WERI-Rb-1 (cell line): ENCODE measurements around the gene AMZ1.

Source experiments
- DNase-seq: peaks from one replicate; pipeline ENCODE4 v3.0.0-alpha.2; 2020
- H3K27ac ChIP-seq: fragments of 250-450 bp; sonication (Bioruptor Pico); 2 replicates; pipeline ENCODE4 v1.5.1; 2020; ENCODE audit warnings: mild to moderate bottlenecking, moderate library complexity
- H3K27me3 ChIP-seq: fragments of 250-450 bp; sonication (Bioruptor Pico); 2 replicates; pipeline ENCODE4 v1.5.1; 2021; ENCODE audit warnings: mild to moderate bottlenecking, low read depth, moderate library complexity; ENCODE audit not compliant: insufficient read depth, severe bottlenecking
- H3K36me3 ChIP-seq: fragments of 250-450 bp; sonication (Bioruptor Pico); 2 replicates; pipeline ENCODE4 v1.5.1; 2020; ENCODE audit warnings: mild to moderate bottlenecking, moderate library complexity
- H3K4me3 ChIP-seq: 2 replicates; pipeline ENCODE4 v1.5.1; 2011; ENCODE audit warnings: low read depth, mild to moderate bottlenecking, control low read depth, low read length
- H3K9me3 ChIP-seq: fragments of 250-450 bp; sonication (Bioruptor Pico); 2 replicates; pipeline ENCODE4 v1.5.1; 2021; ENCODE audit warnings: mild to moderate bottlenecking, moderate library complexity; ENCODE audit not compliant: severe bottlenecking
- TF ChIP-seq, protein P1 (sequence below): IDR thresholded peaks from 2 replicates; pipeline ENCODE4 v1.5.1; 2011; ENCODE audit warnings: low read depth, mild to moderate bottlenecking, control low read depth, inconsistent platforms, low read length

Gene AMZ1

DNA sequence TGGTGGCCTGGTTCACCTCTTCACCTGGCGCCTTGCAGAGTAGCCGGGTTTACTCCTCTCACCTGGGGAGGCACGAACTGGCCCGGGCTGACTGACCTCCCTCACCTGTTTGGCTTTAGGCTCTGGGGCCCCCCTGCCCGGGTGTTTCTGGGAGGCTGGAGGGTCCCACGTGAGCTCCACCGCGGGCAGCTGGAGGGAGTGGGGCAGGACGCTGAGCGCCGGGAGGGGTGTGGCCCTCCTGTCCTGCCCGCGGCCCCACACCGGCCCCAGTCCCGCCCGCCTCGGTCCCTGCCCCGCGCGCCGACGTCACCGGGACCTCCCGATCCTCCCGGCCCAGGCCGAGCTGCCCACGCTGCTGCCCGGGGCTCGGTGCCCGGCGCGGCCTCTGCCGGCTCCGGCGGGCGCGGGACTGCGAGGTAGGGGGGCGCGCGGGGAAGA lies at the start of gene AMZ1:
Gene AMZ1 (plus strand): TSS at position 322 of the 438 bp plus-strand sequence. CDS start 12,250 bp downstream, outside the sequence.
- Histone ChIP-seq H3K27ac (no peak within 1 kb of the TSS), H3K4me3 (no peak within 1 kb of the TSS; the same call in 1 of the 2 replicates), H3K36me3 (no peaks in the 10 kb centered on the region), H3K9me3 (no peaks in the 10 kb centered on the region), H3K27me3 (peaks cover 16% of the 10 kb centered on the region)
- no peak for DNase-seq
- TF ChIP-seq, protein P1, sequence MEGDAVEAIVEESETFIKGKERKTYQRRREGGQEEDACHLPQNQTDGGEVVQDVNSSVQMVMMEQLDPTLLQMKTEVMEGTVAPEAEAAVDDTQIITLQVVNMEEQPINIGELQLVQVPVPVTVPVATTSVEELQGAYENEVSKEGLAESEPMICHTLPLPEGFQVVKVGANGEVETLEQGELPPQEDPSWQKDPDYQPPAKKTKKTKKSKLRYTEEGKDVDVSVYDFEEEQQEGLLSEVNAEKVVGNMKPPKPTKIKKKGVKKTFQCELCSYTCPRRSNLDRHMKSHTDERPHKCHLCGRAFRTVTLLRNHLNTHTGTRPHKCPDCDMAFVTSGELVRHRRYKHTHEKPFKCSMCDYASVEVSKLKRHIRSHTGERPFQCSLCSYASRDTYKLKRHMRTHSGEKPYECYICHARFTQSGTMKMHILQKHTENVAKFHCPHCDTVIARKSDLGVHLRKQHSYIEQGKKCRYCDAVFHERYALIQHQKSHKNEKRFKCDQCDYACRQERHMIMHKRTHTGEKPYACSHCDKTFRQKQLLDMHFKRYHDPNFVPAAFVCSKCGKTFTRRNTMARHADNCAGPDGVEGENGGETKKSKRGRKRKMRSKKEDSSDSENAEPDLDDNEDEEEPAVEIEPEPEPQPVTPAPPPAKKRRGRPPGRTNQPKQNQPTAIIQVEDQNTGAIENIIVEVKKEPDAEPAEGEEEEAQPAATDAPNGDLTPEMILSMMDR = no peak

- Histone ChIP-seq H3K9me3 (no peaks in the 10 kb centered on the region), H3K4me3 (no peak overlapping the region), H3K27me3 (no peaks in the 10 kb centered on the region), H3K27ac (no peak overlapping the region), H3K36me3 (peaks cover 41% of the 10 kb centered on the region)
- TF ChIP-seq, protein P1 = no peak
- no peak for DNase-seq
Observed at GRCh38 chr7:2638224-2638991, 49.6 kb upstream of the AMZ1 start.

DNA sequence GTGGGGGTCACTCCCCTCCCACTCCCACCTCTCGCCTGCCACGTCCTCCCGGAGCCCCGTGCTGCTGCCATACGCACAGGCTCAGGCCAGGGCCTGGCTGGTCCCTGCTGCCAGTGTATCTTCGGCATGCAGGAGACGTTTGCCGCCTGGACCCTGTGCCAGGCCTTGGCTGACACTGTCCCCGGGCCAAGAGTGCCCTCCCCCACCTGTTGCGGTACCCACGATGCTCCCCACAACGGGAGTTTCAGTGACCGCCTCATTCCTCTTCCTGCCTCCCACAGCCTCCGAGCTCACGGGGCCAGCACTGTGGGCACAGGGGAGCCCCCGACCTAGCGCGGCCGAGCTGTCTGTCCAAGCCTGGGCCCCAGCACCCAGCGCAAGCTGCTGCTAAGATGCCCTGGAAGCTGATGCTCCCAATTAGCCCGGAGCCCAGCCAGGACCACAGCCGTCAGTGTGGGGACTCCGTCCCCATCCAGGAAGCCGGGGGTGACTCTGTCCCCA lies 48.8 kb upstream of the AMZ1 start:
- peaks cover 33% of the 10 kb centered on the region for H3K36me3 ChIP-seq
- no peak overlapping the region for H3K4me3 ChIP-seq
- H3K9me3 ChIP-seq = no peaks in the 10 kb centered on the region
- no peaks in the 10 kb centered on the region for H3K27me3 ChIP-seq
- no peak for DNase-seq
- TF ChIP-seq, protein P1 = no peak
- H3K27ac ChIP-seq = no peak overlapping the region

DNA sequence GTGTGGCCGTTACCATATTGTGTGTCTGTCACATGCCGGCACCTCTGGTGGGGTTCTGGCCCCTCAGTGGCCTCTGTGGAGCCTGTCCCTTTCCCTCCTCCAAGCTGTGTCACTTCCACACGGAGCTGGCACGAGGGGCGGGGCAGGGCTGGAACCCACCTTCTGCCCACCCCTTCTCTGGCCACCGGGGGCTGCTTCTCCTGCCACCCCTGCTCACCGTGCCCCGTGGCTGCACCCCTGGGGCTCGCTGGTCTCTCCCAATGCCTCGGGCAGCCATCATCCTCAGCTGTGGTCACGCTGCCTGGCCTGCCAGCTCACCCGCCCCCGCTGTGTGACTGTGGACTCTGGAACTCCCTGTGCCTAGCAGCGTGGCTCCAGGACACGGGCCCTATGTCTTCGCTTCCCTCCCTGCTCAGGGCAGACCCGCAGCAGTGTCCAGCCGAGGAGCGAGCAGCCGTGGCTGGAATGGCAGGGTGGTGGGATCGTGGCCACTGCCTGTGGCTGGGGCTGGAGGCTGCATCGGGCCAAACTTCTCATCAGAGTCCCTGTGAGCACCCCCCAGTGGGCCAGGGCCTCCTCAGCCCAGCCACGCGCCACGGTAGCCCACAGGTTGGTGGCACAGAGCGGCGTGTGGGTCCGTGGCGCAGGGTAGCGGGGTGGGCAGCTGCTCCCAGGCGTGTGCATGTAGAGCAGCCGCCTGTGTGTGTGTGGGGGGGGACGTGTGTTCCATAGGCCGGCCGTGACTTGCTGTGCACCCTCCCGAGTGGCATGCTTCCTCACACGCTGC lies 48.1 kb upstream of the AMZ1 start:
- peaks cover 28% of the 10 kb centered on the region for H3K36me3 ChIP-seq
- no peaks in the 10 kb centered on the region for H3K9me3 ChIP-seq
- H3K27ac ChIP-seq = no peak overlapping the region
- H3K4me3 ChIP-seq = no peak overlapping the region
- no peaks in the 10 kb centered on the region for H3K27me3 ChIP-seq
- no peak for DNase-seq
- TF ChIP-seq, protein P1 = no peak

DNA sequence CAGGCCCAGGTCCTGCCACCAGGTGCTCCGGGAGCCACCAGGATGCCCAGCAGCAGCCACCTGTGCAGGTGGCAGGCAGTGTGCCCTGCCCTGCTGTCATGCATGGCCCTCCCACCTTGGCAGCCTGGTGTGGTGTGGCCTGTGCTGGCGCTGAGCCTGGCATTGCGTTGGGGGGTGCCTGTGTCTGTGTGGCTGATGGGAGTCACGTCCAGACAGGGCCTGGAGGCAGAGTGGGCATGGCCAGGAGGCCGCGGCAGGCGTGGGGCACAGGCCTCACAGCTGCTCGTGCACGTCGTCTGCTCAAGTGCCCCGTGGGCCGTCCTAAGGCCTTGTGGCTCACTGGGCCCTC lies 47.5 kb upstream of the AMZ1 start:
- DNase-seq = no peak
- no peak overlapping the region for H3K4me3 ChIP-seq
- peaks cover 23% of the 10 kb centered on the region for H3K36me3 ChIP-seq
- no peak overlapping the region for H3K27ac ChIP-seq
- no peaks in the 10 kb centered on the region for H3K9me3 ChIP-seq
- H3K27me3 ChIP-seq = no peaks in the 10 kb centered on the region
- TF ChIP-seq, protein P1 = no peak
